Hepatocyte (in vitro differentiated cells): Measurements from ENCODE around the gene ITPR2. TPM values are rescaled to one million over a fixed set of nuclear protein-coding genes. Genes with fewer than 3 reads are reported as not detected.

Source experiments
- DNase-seq: peaks from one replicate; pipeline ENCODE4 v3.0.0-alpha.2; 2016; ENCODE audit warnings: low spot score
- H2AFZ ChIP-seq: fragments of 200-600 bp; sonication (generic); 2 replicates; pipeline ENCODE4 v1.6.0; 2016; ENCODE audit warnings: antibody characterized with exemption, mild to moderate bottlenecking
- H3K27ac ChIP-seq: fragments of 200-600 bp; sonication (generic); 2 replicates; pipeline ENCODE4 v1.5.1; 2016; ENCODE audit warnings: mild to moderate bottlenecking
- H3K27me3 ChIP-seq: fragments of 200-600 bp; sonication (generic); 2 replicates; pipeline ENCODE4 v1.6.1; 2016
- H3K36me3 ChIP-seq: fragments of 200-600 bp; sonication (generic); replicated peaks from 2 replicates; pipeline ENCODE4 v1.5.1; 2016; ENCODE audit warnings: low read depth; ENCODE audit not compliant: insufficient read depth
- H3K4me1 ChIP-seq: fragments of 200-600 bp; sonication (generic); 2 replicates; pipeline ENCODE4 v1.5.1; 2016; ENCODE audit warnings: mild to moderate bottlenecking, moderate library complexity; ENCODE audit not compliant: insufficient read depth
- H3K4me2 ChIP-seq: fragments of 200-600 bp; sonication (generic); 2 replicates; pipeline ENCODE4 v1.6.0; 2016
- H3K4me3 ChIP-seq: fragments of 200-600 bp; sonication (generic); 2 replicates; pipeline ENCODE4 v1.5.1; 2016; ENCODE audit warnings: mild to moderate bottlenecking
- H3K79me2 ChIP-seq: fragments of 200-600 bp; sonication (generic); 2 replicates; pipeline ENCODE4 v1.6.0; 2017; ENCODE audit warnings: mild to moderate bottlenecking
- H3K9me2 ChIP-seq: fragments of 200-600 bp; sonication (generic); replicated peaks from 2 replicates; pipeline ENCODE4 v1.6.0; 2017; ENCODE audit warnings: mild to moderate bottlenecking; ENCODE audit not compliant: insufficient read depth
- H3K9me3 ChIP-seq: fragments of 200-600 bp; sonication (generic); 2 replicates; pipeline ENCODE4 v1.5.1; 2016; ENCODE audit warnings: low read depth, mild to moderate bottlenecking
- H4K20me1 ChIP-seq: fragments of 200-600 bp; sonication (generic); 2 replicates; pipeline ENCODE4 v1.6.0; 2016; ENCODE audit warnings: mild to moderate bottlenecking; ENCODE audit not compliant: insufficient read depth, poor library complexity, severe bottlenecking
- EZH2 ChIP-seq: fragments of 200-600 bp; sonication (generic); IDR thresholded peaks from 2 replicates; pipeline ENCODE4 v1.6.1; 2016; ENCODE audit warnings: antibody characterized with exemption, mild to moderate bottlenecking, borderline replicate concordance
- EZH2phosphoT487 ChIP-seq: fragments of 200-600 bp; sonication (generic); IDR thresholded peaks from one replicate; pipeline ENCODE4 v1.6.1; 2018; ENCODE audit warnings: antibody characterized with exemption, mild to moderate bottlenecking, low read depth, moderate library complexity; ENCODE audit not compliant: unreplicated experiment, severe bottlenecking
- WGBS: methylation state at CpG from one replicate; pipeline ENCODE4 v1.1.6; 2016; ENCODE audit warnings: low lambda C conversion rate; ENCODE audit errors: missing lambda C conversion rate; 5-methylcytosine and 5-hydroxymethylcytosine counted together
- polyA plus RNA-seq: library from polyadenylated mRNA; unstranded; fragments of >200 nt; fragmentation: Nextera tagmentation; extraction: Ambion mirVana; gene quantifications from 2 replicates; pipeline ENCODE4 v1.2.1, GENCODE V29; 2016
- total RNA-seq: library from RNA; depleted of rRNA; stranded (reverse); fragments of >200 nt; gene quantifications from 2 replicates; pipeline ENCODE4 v1.2.3, GENCODE V29; 2014
- TF ChIP-seq, protein P1 (sequence below): fragments of 200-600 bp; sonication (generic); IDR thresholded peaks from 2 replicates; pipeline ENCODE4 v1.5.1; 2016; ENCODE audit warnings: antibody characterized with exemption, mild to moderate bottlenecking; ENCODE audit not compliant: poor library complexity

Gene ITPR2
- total and polyA plus RNA-seq, 2 experiments from 2014 or later, result 22.0 to 51.4 TPM

DNA sequence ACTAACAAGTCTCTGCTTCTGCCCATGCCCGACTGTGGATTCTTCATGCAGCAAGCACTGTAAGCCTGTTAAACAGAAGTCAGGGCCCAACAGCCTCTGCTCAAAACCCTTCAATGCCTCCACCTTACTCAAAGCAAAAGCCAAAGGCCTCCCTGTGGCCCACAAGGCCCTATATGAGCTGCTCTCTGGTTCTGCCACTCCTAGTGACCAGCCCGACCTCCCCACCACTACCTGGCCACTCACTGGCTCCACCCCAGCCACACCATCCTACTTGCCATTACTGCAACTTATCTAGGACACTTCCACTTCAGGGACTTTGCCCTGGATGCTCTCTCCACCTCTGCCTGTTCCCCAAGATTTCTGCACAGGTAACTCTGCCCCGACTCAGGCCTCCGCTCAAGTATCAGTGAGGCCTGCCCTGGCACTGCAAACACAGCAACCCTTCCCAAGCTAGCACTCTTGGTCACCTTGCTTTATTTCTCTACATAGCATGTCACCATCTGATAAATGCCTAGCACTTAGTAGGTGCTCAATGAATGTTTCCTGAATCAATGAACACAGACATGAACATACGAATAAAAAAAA lies 88.9 kb downstream of the ITPR2 start:
- no peak overlapping the region for H3K4me2 ChIP-seq
- TF ChIP-seq EZH2phosphoT487 (no peak), EZH2 (no peak)

GRCh38 chr12:26741584-26742227 lies 91.3 kb downstream of the ITPR2 start:
- no peak for DNase-seq
- Histone ChIP-seq H3K4me1 (peaks cover 17% of the 10 kb centered on the region), H3K79me2 (peaks cover 44% of the 10 kb centered on the region), H4K20me1 (no peaks in the 10 kb centered on the region), H2AFZ (no peak overlapping the region), H3K4me3 (no peak overlapping the region), H3K36me3 (no peaks in the 10 kb centered on the region), H3K9me3 (peaks cover 9% of the 10 kb centered on the region), H3K4me2 (no peak overlapping the region), H3K27me3 (no peaks in the 10 kb centered on the region), H3K27ac (peak overlapping the region; percentile 21), H3K9me2 (no peaks in the 10 kb centered on the region)
- TF ChIP-seq, protein P1, sequence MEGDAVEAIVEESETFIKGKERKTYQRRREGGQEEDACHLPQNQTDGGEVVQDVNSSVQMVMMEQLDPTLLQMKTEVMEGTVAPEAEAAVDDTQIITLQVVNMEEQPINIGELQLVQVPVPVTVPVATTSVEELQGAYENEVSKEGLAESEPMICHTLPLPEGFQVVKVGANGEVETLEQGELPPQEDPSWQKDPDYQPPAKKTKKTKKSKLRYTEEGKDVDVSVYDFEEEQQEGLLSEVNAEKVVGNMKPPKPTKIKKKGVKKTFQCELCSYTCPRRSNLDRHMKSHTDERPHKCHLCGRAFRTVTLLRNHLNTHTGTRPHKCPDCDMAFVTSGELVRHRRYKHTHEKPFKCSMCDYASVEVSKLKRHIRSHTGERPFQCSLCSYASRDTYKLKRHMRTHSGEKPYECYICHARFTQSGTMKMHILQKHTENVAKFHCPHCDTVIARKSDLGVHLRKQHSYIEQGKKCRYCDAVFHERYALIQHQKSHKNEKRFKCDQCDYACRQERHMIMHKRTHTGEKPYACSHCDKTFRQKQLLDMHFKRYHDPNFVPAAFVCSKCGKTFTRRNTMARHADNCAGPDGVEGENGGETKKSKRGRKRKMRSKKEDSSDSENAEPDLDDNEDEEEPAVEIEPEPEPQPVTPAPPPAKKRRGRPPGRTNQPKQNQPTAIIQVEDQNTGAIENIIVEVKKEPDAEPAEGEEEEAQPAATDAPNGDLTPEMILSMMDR, result no peak
- TF ChIP-seq EZH2phosphoT487 (no peak), EZH2 (no peak)
- WGBS, result 82% methylated on average over 6 of the region's 6 CpGs

More for the DNA sequence above, 88.9 kb downstream of the ITPR2 start:
- Histone ChIP-seq H3K27me3 (no peaks in the 10 kb centered on the region), H2AFZ (no peak overlapping the region), H3K9me3 (peaks cover 4% of the 10 kb centered on the region), H3K9me2 (no peaks in the 10 kb centered on the region), H3K4me1 (peaks cover 22% of the 10 kb centered on the region), H3K27ac (peak overlapping the region; percentile 14), H4K20me1 (no peaks in the 10 kb centered on the region), H3K4me3 (no peak overlapping the region), H3K79me2 (peaks cover 32% of the 10 kb centered on the region), H3K36me3 (no peaks in the 10 kb centered on the region)
- DNase-seq, result no peak
- WGBS, result 92% methylated on average over 5 of the region's 5 CpGs

DNA sequence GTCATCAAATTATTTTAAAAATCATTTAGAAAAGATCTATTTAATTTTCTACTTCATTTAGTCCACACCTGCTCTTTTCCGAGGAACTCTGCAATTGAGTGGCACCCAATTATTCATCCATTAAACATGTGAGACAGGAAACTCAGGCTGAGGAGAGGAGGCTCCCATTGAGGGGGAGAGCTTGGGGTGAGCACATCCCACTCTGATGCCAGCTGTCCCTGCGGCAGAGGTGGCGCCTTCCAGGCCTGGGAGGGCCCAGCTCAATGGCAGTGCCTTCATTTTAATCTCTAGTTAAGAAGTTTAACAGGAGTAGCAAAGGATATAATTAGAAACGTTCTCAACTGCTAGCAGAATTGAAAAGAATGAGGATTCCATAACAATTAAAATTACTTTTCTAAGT lies 92.0 kb downstream of the ITPR2 start:
- Histone ChIP-seq H3K27ac (no peak overlapping the region), H3K79me2 (peaks cover 49% of the 10 kb centered on the region), H3K36me3 (no peaks in the 10 kb centered on the region), H3K4me2 (peak overlapping the region; percentile 27), H3K9me2 (no peaks in the 10 kb centered on the region), H3K4me1 (peaks cover 17% of the 10 kb centered on the region), H2AFZ (no peak overlapping the region), H3K27me3 (no peaks in the 10 kb centered on the region), H4K20me1 (no peaks in the 10 kb centered on the region), H3K9me3 (peaks cover 9% of the 10 kb centered on the region), H3K4me3 (no peak overlapping the region)
- TF ChIP-seq EZH2phosphoT487 (no peak), EZH2 (no peak)
- TF ChIP-seq, protein P1, result no peak
- 69% methylated on average over 4 of the region's 4 CpGs for WGBS
- DNase-seq, result no peak

DNA sequence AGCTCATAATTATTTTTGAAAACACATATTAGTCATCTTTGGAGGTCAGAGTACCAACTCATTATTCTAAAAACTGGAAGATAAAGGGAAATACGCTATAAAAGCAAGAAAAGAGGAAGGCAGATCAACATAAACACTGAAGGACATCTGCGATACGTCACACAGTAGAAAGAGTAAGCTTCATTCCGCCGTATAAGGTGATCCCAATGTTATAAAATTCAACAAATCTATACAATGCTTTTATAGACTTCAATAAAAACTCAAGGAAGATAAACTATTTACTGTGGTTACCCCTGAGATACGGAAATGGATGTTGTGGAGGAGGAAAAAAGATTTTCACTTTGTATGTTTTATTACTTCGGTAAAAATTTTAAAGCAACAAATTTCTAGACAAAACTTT lies 92.6 kb downstream of the ITPR2 start:
- Histone ChIP-seq H3K27ac (no peak overlapping the region), H3K4me2 (peak overlapping the region; percentile 27), H3K36me3 (no peaks in the 10 kb centered on the region), H3K79me2 (peaks cover 50% of the 10 kb centered on the region), H3K9me3 (peaks cover 9% of the 10 kb centered on the region), H3K4me3 (no peak overlapping the region), H3K27me3 (no peaks in the 10 kb centered on the region), H3K4me1 (peaks cover 17% of the 10 kb centered on the region), H2AFZ (no peak overlapping the region), H4K20me1 (no peaks in the 10 kb centered on the region), H3K9me2 (no peaks in the 10 kb centered on the region)
- 64% methylated on average over 7 of the region's 7 CpGs for WGBS
- DNase-seq, result no peak
- TF ChIP-seq EZH2phosphoT487 (peak; percentile 90), EZH2 (no peak)
